Colonic mucosa (tissue), 4 donors: ENCODE results near the gene ITIH2. TPM values are rescaled to one million over a fixed set of nuclear protein-coding genes. Genes with fewer than 3 reads are reported as not detected.
"Not testable (repeated sequence)": the region's sequence is repeated elsewhere in the genome, so short reads cannot be mapped to it uniquely, and the experiment has no call there.

Experiments used
- DNase-seq: peaks from one replicate; pipeline ENCODE4 v3.0.0-alpha.2; 2020
- H3K27ac ChIP-seq: fragments of 200-600 bp; one replicate; pipeline ENCODE4 v1.8.0; 2021
- H3K27me3 ChIP-seq: fragments of 200-600 bp; one replicate; pipeline ENCODE4 v1.8.0; 2021
- H3K36me3 ChIP-seq: fragments of 200-600 bp; one replicate; pipeline ENCODE4 v1.8.0; 2021
- H3K4me1 ChIP-seq: fragments of 200-600 bp; one replicate; pipeline ENCODE4 v1.8.0; 2021; ENCODE audit warnings: mild to moderate bottlenecking
- H3K4me3 ChIP-seq: fragments of 200-600 bp; one replicate; pipeline ENCODE4 v1.8.0; 2021
- H3K9ac ChIP-seq, 2 donors: one replicate each; pipeline ENCODE4 v1.7.0; 2013; ENCODE audit warnings: control low read depth in 2 of 2, low read depth in 2 of 2, low read length in 2 of 2
- H3K9me3 ChIP-seq: fragments of 200-600 bp; one replicate; pipeline ENCODE4 v1.8.0; 2021
- intact Hi-C: fragments of 100-400 bp; cut with DNase I; formaldehyde crosslinking; loops from one replicate; pipeline ENCODE4 v1.14.1; 2022
- total RNA-seq, 2 donors: library from RNA; stranded (reverse); fragmentation: NEBNext Ultra II Directional in 1 of 2; extraction: Animal tissue kit (Norgen Biotek cat#: 25700) in 1 of 2; gene quantifications; one replicate each; pipeline ENCODE4 v1.2.1, GENCODE V29; 2021
- TF ChIP-seq, protein P1 (sequence below): fragments of 200-600 bp; IDR thresholded peaks from one replicate; pipeline ENCODE4 v1.8.0; 2022; ENCODE audit warnings: antibody characterized with exemption, mild to moderate bottlenecking
- donor health status: healthy.
- donor health status: DM: no; HTN: no; CAD: no.
- donor health status: DM: no; HTN: no; CAD: no.

ITIH2 gene
- total RNA-seq, 2 donors from 2014 or later: 1.6 TPM; not detected in 1

DNA sequence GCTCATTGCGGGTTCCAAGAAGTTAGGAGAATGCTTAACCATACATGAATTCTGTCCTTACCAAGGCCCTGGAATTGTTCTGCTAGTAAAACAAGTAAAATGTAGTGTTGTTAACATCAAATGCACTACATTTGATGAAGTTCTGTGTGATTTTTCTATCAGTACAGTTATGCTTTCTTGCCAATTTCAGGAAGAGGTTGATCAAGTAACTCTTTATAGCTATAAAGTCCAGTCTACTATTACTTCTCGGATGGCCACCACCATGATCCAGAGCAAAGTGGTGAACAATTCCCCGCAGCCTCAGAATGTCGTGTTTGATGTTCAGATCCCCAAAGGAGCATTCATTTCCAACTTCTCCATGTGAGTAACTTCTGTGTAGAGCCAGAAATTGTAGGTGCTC, 5.7 kb downstream of the ITIH2 start:
- Histone ChIP-seq H3K36me3 (no peaks in the 10 kb centered on the region), H3K9me3 (no peaks in the 10 kb centered on the region), H3K4me1 (no peaks in the 10 kb centered on the region), H3K9ac (no peak overlapping the region), H3K27me3 (no peaks in the 10 kb centered on the region), H3K27ac (no peak overlapping the region), H3K4me3 (no peak overlapping the region)
- DNase-seq: no peak
- TF ChIP-seq, protein P1, sequence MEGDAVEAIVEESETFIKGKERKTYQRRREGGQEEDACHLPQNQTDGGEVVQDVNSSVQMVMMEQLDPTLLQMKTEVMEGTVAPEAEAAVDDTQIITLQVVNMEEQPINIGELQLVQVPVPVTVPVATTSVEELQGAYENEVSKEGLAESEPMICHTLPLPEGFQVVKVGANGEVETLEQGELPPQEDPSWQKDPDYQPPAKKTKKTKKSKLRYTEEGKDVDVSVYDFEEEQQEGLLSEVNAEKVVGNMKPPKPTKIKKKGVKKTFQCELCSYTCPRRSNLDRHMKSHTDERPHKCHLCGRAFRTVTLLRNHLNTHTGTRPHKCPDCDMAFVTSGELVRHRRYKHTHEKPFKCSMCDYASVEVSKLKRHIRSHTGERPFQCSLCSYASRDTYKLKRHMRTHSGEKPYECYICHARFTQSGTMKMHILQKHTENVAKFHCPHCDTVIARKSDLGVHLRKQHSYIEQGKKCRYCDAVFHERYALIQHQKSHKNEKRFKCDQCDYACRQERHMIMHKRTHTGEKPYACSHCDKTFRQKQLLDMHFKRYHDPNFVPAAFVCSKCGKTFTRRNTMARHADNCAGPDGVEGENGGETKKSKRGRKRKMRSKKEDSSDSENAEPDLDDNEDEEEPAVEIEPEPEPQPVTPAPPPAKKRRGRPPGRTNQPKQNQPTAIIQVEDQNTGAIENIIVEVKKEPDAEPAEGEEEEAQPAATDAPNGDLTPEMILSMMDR: no peak
- intact Hi-C loops: no loop called here

DNA sequence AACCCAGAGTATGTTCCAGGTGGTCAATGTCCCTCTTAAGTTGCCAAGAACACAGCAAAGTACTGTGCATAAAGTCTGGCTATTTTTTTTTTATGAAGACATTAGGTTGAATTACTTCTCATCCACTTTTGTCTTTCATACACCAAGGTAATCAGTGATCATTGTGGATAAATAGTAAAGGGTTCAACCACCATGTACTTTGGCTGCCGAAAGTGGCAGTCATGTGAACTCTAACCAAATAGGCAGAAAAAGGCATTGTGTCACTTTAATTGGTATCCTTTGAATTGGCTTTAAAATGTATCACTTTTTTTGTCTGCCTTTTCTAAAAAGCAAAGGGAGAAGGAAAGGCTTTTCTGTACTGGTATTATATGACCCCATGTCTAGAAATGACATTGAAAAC, 7.3 kb downstream of the ITIH2 start:
- Histone ChIP-seq H3K27me3 (no peaks in the 10 kb centered on the region), H3K36me3 (no peaks in the 10 kb centered on the region), H3K4me1 (no peaks in the 10 kb centered on the region), H3K9ac (no peak overlapping the region), H3K9me3 (no peaks in the 10 kb centered on the region), H3K27ac (no peak overlapping the region), H3K4me3 (no peak overlapping the region)
- TF ChIP-seq, protein P1: no peak
- intact Hi-C loops: no loop called here
- DNase-seq: no peak

DNA sequence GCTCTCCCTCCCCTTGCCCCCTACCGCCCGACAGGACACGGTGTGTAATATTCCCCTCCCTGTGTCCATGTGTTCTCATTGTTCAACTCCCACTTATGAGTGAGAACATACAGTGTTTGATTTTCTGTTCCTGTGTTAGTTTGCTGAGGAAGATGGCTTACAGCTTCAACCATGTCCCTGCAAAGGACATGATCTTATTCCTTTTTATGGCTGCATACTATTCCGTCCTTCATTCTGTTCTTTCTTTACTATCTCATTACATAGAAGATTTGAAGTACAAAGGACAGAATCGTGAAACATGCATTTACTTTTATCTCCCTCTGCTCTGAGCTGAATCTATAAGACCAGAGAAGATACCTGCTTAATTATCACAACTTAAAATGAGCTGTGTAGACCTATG, 8.0 kb downstream of the ITIH2 start:
- H3K9ac ChIP-seq, intact Hi-C loops, H3K27me3 ChIP-seq, H3K36me3 ChIP-seq, H3K4me3 ChIP-seq, H3K27ac ChIP-seq, H3K4me1 ChIP-seq, DNase-seq, H3K9me3 ChIP-seq: not testable (repeated sequence)

DNA sequence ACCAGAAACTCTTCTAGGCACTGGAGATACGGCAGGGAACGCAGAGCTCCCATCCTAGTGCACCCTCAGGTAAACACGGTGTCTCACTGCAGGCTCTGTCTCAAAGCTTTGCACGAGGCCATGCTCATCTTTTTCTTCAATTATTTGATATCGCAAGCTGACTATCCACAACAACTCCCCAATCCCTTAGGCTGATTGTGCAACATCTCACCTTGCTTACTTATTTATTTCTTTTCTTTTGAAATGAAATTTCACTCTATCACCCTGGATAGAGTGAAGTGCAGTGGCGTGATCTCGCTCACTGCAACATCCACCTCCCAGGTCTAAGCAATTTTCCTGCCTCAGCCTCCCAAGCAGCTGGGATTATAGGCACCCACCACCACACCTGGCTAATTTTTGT, 12.4 kb downstream of the ITIH2 start:
- Histone ChIP-seq H3K36me3 (no peaks in the 10 kb centered on the region), H3K9me3 (no peaks in the 10 kb centered on the region), H3K27ac (no peak overlapping the region), H3K27me3 (no peaks in the 10 kb centered on the region), H3K9ac (no peak overlapping the region), H3K4me1 (no peaks in the 10 kb centered on the region), H3K4me3 (no peak overlapping the region)
- DNase-seq: no peak
- TF ChIP-seq, protein P1: no peak
- intact Hi-C loops: no loop called here

DNA sequence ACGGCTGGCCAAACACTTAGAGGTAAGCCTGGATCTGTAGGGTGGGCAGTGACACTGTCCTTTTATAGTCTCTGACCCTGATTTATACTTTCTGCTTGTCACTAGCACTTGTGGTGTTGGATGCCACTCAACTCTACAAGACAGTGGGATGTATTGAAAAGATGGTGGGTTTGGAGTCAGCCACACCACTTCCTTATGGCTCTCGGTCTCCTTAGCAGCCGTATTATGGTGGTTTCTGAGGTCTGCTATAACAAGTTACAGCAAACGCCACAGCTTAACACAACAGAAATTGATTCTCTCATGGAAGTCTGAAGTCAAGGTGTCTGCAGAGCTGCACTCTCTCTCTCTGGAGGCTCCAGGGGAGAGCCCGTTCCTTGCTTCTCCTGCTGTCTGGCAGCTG, 14.7 kb downstream of the ITIH2 start:
- no peaks in the 10 kb centered on the region for H3K9me3 ChIP-seq
- H3K4me3 ChIP-seq: no peak overlapping the region
- no peaks in the 10 kb centered on the region for H3K36me3 ChIP-seq
- no peak overlapping the region for H3K9ac ChIP-seq
- H3K4me1 ChIP-seq: no peaks in the 10 kb centered on the region
- TF ChIP-seq, protein P1: no peak
- intact Hi-C loops: no loop called here
- DNase-seq: no peak
- H3K27me3 ChIP-seq: no peaks in the 10 kb centered on the region
- no peak overlapping the region for H3K27ac ChIP-seq

DNA sequence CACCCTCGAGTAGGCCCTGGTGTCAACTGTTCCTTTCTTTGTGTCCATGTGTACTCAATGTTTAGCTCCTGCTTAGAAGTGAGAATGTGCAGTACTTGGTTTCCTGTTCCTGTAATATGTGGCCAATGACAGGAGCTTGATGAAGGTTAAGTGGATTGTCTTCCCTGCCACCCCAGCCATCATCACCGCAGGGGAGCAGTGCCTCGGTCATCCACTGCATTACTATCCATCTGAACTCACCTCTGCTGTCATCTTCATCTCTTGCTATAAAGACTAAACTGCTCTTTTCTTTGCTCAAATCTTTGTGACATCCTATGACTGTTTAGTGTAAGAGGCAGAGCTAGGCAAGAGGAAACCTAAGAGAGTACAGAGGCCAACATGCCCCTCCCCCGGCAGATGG, 15.6 kb downstream of the ITIH2 start:
- DNase-seq: no peak
- no peaks in the 10 kb centered on the region for H3K27me3 ChIP-seq
- no peaks in the 10 kb centered on the region for H3K4me1 ChIP-seq
- H3K27ac ChIP-seq: no peak overlapping the region
- no peak overlapping the region for H3K9ac ChIP-seq
- no peaks in the 10 kb centered on the region for H3K9me3 ChIP-seq
- intact Hi-C loops: no loop called here
- TF ChIP-seq, protein P1: no peak
- no peaks in the 10 kb centered on the region for H3K36me3 ChIP-seq
- H3K4me3 ChIP-seq: no peak overlapping the region
